ENCODE results near the gene RPS15.

DNA sequence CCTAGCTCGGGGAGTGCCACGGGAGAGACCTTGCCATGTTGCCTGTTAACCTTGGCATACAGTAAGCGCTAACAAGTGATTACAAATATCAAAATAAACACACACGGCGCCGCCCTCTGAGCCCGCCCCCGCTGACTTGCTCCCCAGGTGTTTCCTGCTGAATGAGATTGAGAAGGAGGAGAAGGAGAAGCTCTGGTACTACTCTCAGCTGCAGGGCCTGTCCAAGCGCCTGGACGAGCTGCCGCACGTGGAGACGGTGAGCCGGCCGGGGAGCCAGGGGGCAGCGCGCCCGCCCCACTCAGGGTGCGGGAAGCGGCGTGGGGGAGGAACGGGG, 16.8 kb downstream of the RPS15 start:
- TF ChIP-seq USF2 (IDR thresholded peaks at IDR 0.05; ENCODE audit: low read depth, low read length) (no peak), USF2 (CRISPR knock-in tag; IDR thresholded peaks at IDR 0.05; ENCODE audit: borderline replicate concordance) (no peak), ZNF292 (CRISPR knock-in tag; IDR thresholded peaks at IDR 0.05; ENCODE audit: borderline replicate concordance, low read depth) (no peak), THRA (CRISPR knock-in tag; IDR thresholded peaks at IDR 0.05; ENCODE audit: borderline replicate concordance) (no peak)
